ENCODE results near the gene TTLL11. TPM values are rescaled to one million over a fixed set of nuclear protein-coding genes. Genes with fewer than 3 reads are reported as not detected.
"Not testable (repeated sequence)": the region's sequence is repeated elsewhere in the genome, so short reads cannot be mapped to it uniquely, and the experiment has no call there.

Gene TTLL11
- total and polyA plus RNA-seq, 2 experiments from 2014 or later, result 5.5 to 7.6 TPM

DNA sequence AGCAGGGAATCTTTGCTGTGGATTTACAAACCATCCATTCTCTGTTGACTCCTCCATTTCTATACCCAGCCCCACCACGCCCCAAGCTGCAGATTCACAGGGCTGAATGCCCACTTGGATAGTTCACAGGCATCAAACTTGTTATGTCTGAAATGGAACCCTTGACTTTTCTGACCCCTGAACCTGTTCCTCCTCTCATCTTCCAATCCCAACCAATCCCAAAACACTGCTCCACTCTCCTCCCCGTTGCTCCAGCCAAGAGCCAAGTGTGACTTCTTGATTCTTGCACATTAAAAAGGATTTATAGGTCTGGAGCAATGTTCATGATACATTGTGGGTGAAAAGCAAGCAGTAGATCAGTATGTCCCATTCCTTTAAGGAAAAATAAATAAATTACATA, 296.0 kb downstream of the TTLL11 start:
- Histone ChIP-seq H3K9me3 (ENCODE audit: low read depth) (no peaks in the 10 kb centered on the region), H3K4me1 (ENCODE audit: insufficient read depth) (no peaks in the 10 kb centered on the region), H4K20me1 (ENCODE audit: insufficient read depth, poor library complexity, severe bottlenecking) (no peaks in the 10 kb centered on the region), H3K4me3 (no peak overlapping the region), H3K36me3 (replicated peaks; ENCODE audit: insufficient read depth, low read depth) (no peaks in the 10 kb centered on the region), H2AFZ (no peak overlapping the region), H3K79me2 (no peaks in the 10 kb centered on the region), H3K27me3 (no peaks in the 10 kb centered on the region), H3K27ac (no peak overlapping the region), H3K4me2 (no peak overlapping the region), H3K9me2 (replicated peaks; ENCODE audit: insufficient read depth) (no peaks in the 10 kb centered on the region)
- WGBS (ENCODE audit: low lambda C conversion rate, missing lambda C conversion rate), result 73% methylated on average over 2 of the region's 2 CpGs
- no peak for DNase-seq (ENCODE audit: low spot score)
- TF ChIP-seq, protein P1, sequence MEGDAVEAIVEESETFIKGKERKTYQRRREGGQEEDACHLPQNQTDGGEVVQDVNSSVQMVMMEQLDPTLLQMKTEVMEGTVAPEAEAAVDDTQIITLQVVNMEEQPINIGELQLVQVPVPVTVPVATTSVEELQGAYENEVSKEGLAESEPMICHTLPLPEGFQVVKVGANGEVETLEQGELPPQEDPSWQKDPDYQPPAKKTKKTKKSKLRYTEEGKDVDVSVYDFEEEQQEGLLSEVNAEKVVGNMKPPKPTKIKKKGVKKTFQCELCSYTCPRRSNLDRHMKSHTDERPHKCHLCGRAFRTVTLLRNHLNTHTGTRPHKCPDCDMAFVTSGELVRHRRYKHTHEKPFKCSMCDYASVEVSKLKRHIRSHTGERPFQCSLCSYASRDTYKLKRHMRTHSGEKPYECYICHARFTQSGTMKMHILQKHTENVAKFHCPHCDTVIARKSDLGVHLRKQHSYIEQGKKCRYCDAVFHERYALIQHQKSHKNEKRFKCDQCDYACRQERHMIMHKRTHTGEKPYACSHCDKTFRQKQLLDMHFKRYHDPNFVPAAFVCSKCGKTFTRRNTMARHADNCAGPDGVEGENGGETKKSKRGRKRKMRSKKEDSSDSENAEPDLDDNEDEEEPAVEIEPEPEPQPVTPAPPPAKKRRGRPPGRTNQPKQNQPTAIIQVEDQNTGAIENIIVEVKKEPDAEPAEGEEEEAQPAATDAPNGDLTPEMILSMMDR (IDR thresholded peaks at IDR 0.05; ENCODE audit: poor library complexity), result no peak
- no peak for TF ChIP-seq EZH2 (IDR thresholded peaks at IDR 0.05; ENCODE audit: borderline replicate concordance)
- TF ChIP-seq EZH2phosphoT487 (IDR thresholded peaks at IDR 0.05; ENCODE audit: low read depth, severe bottlenecking, unreplicated experiment), result no peak

GRCh38 chr9:121794334-121794733, 298.8 kb downstream of the TTLL11 start:
- H2AFZ ChIP-seq; H3K9me2 ChIP-seq (replicated peaks; ENCODE audit: insufficient read depth); DNase-seq (ENCODE audit: low spot score); H3K4me1 ChIP-seq (ENCODE audit: insufficient read depth); H4K20me1 ChIP-seq (ENCODE audit: insufficient read depth, poor library complexity, severe bottlenecking); H3K27me3 ChIP-seq; H3K4me2 ChIP-seq; H3K36me3 ChIP-seq (replicated peaks; ENCODE audit: insufficient read depth, low read depth); H3K9me3 ChIP-seq (ENCODE audit: low read depth); H3K79me2 ChIP-seq; H3K27ac ChIP-seq; H3K4me3 ChIP-seq: not testable (repeated sequence)
- WGBS (ENCODE audit: low lambda C conversion rate, missing lambda C conversion rate), result 79% methylated on average over 6 of the region's 6 CpGs

GRCh38 chr9:121792476-121792875, 300.6 kb downstream of the TTLL11 start:
- H3K4me1 ChIP-seq (ENCODE audit: insufficient read depth), result not testable (repeated sequence)

DNA sequence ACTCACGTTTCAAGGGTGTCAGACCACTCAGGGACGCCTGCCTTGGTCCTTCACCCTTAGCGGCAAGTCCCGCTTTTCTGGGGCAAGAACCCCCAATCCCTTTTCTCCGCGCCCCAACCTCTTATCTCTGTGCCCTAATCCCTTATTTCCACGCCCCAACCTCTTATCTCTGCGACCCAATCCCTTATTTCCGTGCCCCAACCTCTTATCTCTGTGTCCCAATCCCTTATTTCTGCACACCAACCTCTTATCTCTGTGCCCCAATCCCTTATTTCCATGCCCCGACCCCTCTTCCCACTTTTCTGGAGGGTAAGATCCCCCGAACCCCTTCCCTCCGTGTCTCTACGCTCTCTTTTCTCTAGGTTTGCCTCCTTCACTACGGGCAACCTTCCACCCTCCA, 302.3 kb downstream of the TTLL11 start:
- no peaks in the 10 kb centered on the region for H3K9me3 ChIP-seq (ENCODE audit: low read depth)
- TF ChIP-seq EZH2phosphoT487 (IDR thresholded peaks at IDR 0.05; ENCODE audit: low read depth, severe bottlenecking, unreplicated experiment) (no peak), EZH2 (IDR thresholded peaks at IDR 0.05; ENCODE audit: borderline replicate concordance) (no peak)
- TF ChIP-seq, protein P1 (IDR thresholded peaks at IDR 0.05; ENCODE audit: poor library complexity), result no peak
- no peaks in the 10 kb centered on the region for H3K4me1 ChIP-seq (ENCODE audit: insufficient read depth)
- no peak overlapping the region for H3K4me3 ChIP-seq
- H3K4me2 ChIP-seq, result no peak overlapping the region
- H3K9me2 ChIP-seq (replicated peaks; ENCODE audit: insufficient read depth), result no peaks in the 10 kb centered on the region
- H3K79me2 ChIP-seq, result no peaks in the 10 kb centered on the region
- H4K20me1 ChIP-seq (ENCODE audit: insufficient read depth, poor library complexity, severe bottlenecking), result no peaks in the 10 kb centered on the region
- no peak for DNase-seq (ENCODE audit: low spot score)
- no peaks in the 10 kb centered on the region for H3K36me3 ChIP-seq (replicated peaks; ENCODE audit: insufficient read depth, low read depth)
- no peak overlapping the region for H3K27ac ChIP-seq
- H3K27me3 ChIP-seq, result no peaks in the 10 kb centered on the region
- no peak overlapping the region for H2AFZ ChIP-seq
- WGBS (ENCODE audit: low lambda C conversion rate, missing lambda C conversion rate), result 82% methylated on average over 13 of the region's 14 CpGs

More at GRCh38 chr9:121792476-121792875, 300.6 kb downstream of the TTLL11 start:
- H2AFZ ChIP-seq; H3K9me2 ChIP-seq (replicated peaks; ENCODE audit: insufficient read depth); H3K27ac ChIP-seq; H4K20me1 ChIP-seq (ENCODE audit: insufficient read depth, poor library complexity, severe bottlenecking); H3K9me3 ChIP-seq (ENCODE audit: low read depth); H3K27me3 ChIP-seq; H3K4me2 ChIP-seq; H3K4me3 ChIP-seq; H3K36me3 ChIP-seq (replicated peaks; ENCODE audit: insufficient read depth, low read depth); DNase-seq (ENCODE audit: low spot score); H3K79me2 ChIP-seq: not testable (repeated sequence)
- WGBS (ENCODE audit: low lambda C conversion rate, missing lambda C conversion rate), result 92% methylated on average over 10 of the region's 10 CpGs

Data from hepatocyte (in vitro differentiated cells).